ENCODE data around the gene KIAA1217. TPM values are rescaled to one million over a fixed set of nuclear protein-coding genes. Genes with fewer than 3 reads are reported as not detected.
"Not testable (repeated sequence)": the region's sequence is repeated elsewhere in the genome, so short reads cannot be mapped to it uniquely, and the experiment has no call there.

KIAA1217 gene
- total RNA-seq, 1 donor from 2014 or later, result 4.6 TPM

GRCh38 chr10:24333736-24334135, 124.8 kb downstream of the KIAA1217 start:
- intact Hi-C loops (cut with micrococcal nuclease), result no loop called here

- intact Hi-C loops (cut with micrococcal nuclease), result no loop called here
These were observed 125.5 kb downstream of the KIAA1217 start for GRCh38 chr10:24334279-24334939.

- intact Hi-C loops (cut with micrococcal nuclease), result not testable (repeated sequence)
These were observed 128.8 kb downstream of the KIAA1217 start for GRCh38 chr10:24337723-24338122.

- intact Hi-C loops (cut with micrococcal nuclease), result no loop called here
These were observed 130.4 kb downstream of the KIAA1217 start for GRCh38 chr10:24339387-24339786.

- intact Hi-C loops (cut with micrococcal nuclease), result no loop called here
These were observed 131.5 kb downstream of the KIAA1217 start for GRCh38 chr10:24340446-24340845.

GRCh38 chr10:24340883-24341282, 131.9 kb downstream of the KIAA1217 start:
- intact Hi-C loops (cut with micrococcal nuclease), result no loop called here

- intact Hi-C loops (cut with micrococcal nuclease), result no loop called here
These were observed 132.4 kb downstream of the KIAA1217 start for GRCh38 chr10:24341371-24341770.

GRCh38 chr10:24341897-24342296, 133.0 kb downstream of the KIAA1217 start:
- intact Hi-C loops (cut with micrococcal nuclease), result no loop called here

- intact Hi-C loops (cut with micrococcal nuclease), result no loop called here
These were observed 134.7 kb downstream of the KIAA1217 start for GRCh38 chr10:24343686-24344085.

- intact Hi-C loops (cut with micrococcal nuclease), result no loop called here
These were observed 135.3 kb downstream of the KIAA1217 start for GRCh38 chr10:24344279-24344678.

GRCh38 chr10:24344695-24345463, 135.9 kb downstream of the KIAA1217 start:
- intact Hi-C loops (cut with micrococcal nuclease), result no loop called here

- intact Hi-C loops (cut with micrococcal nuclease), result no loop called here
These were observed 138.1 kb downstream of the KIAA1217 start for GRCh38 chr10:24346877-24347519.

GRCh38 chr10:24349379-24350001, 140.6 kb downstream of the KIAA1217 start:
- intact Hi-C loops (cut with micrococcal nuclease), result no loop called here

GRCh38 chr10:24350070-24350921, 141.4 kb downstream of the KIAA1217 start:
- intact Hi-C loops (cut with micrococcal nuclease), result no loop called here

GRCh38 chr10:24350922-24351225, 141.9 kb downstream of the KIAA1217 start:
- intact Hi-C loops (cut with micrococcal nuclease), result not testable (repeated sequence)

- intact Hi-C loops (cut with micrococcal nuclease), result no loop called here
These were observed 143.0 kb downstream of the KIAA1217 start for GRCh38 chr10:24351961-24352360.

- intact Hi-C loops (cut with micrococcal nuclease), result no loop called here
These were observed 143.5 kb downstream of the KIAA1217 start for GRCh38 chr10:24352399-24352798.

- intact Hi-C loops (cut with micrococcal nuclease), result no loop called here
These were observed 144.4 kb downstream of the KIAA1217 start for GRCh38 chr10:24353319-24353718.

- intact Hi-C loops (cut with micrococcal nuclease), result no loop called here
These were observed 146.2 kb downstream of the KIAA1217 start for GRCh38 chr10:24355056-24355688.

- intact Hi-C loops (cut with micrococcal nuclease), result no loop called here
These were observed 148.5 kb downstream of the KIAA1217 start for GRCh38 chr10:24357344-24358004.

Measured in T-helper 1 cell treated with Interleukin-12 subunit alpha and Interleukin-12 subunit beta and Interleukin-4 antibody, amounts not matched to agents 30 ng/mL and 1 ng/mL, for 36 hours (primary cell).